ENCODE data around the gene NUDT16L1. TPM values are rescaled to one million over a fixed set of nuclear protein-coding genes. Genes with fewer than 3 reads are reported as not detected.
A peak's percentile ranks its signal among the peaks of the same experiment; 100 is the strongest.
"Not testable (repeated sequence)": the region's sequence is repeated elsewhere in the genome, so short reads cannot be mapped to it uniquely, and the experiment has no call there.

NUDT16L1 gene
- total RNA-seq, result 32.9 and 36.5 TPM in 2 replicates

DNA sequence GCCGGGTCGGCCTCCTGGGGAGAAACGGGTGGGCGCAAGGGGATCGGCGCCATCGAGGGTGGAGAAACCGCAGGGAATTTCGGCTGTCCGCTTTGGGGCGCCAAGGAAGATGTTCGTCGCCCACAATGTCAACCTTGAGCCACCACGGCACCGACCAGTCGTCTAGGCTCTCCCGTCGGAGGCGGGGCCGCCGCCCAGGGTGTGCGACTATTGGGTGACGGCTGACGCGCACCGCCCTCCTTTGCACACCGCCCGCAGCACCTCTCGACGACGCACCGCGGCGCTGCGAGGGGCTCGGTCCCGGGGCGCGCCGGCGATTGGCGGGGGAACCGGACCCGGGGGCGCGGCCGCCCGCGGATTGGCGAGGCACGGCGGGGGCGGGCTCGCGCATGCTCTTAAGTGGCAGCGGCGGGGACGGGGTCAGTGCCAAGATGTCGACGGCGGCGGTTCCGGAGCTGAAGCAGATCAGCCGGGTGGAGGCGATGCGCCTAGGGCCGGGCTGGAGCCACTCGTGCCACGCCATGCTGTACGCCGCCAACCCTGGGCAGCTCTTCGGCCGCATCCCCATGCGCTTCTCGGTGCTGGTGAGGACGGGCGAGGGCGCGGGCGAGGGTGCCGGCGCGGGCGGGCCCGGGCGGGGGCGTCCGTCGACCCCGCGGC, at the start of gene NUDT16L1:
Gene NUDT16L1, plus strand, starts transcription at position 267 of the 660 bp plus-strand sequence. Its CDS starts 165 bp downstream, at position 432.
- DNase-seq (ENCODE audit: extremely low read depth, low read depth, low spot score), result peak; percentile 12

- DNase-seq (ENCODE audit: extremely low read depth, low read depth, low spot score), result no peak
Observed at GRCh38 chr16:4646773-4647643, 46.4 kb upstream of the NUDT16L1 start.

- no peak for DNase-seq (ENCODE audit: extremely low read depth, low read depth, low spot score)
Observed at GRCh38 chr16:4647644-4647980, 45.8 kb upstream of the NUDT16L1 start.

- no peak for DNase-seq (ENCODE audit: extremely low read depth, low read depth, low spot score)
Observed at GRCh38 chr16:4648917-4649316, 44.4 kb upstream of the NUDT16L1 start.

DNA sequence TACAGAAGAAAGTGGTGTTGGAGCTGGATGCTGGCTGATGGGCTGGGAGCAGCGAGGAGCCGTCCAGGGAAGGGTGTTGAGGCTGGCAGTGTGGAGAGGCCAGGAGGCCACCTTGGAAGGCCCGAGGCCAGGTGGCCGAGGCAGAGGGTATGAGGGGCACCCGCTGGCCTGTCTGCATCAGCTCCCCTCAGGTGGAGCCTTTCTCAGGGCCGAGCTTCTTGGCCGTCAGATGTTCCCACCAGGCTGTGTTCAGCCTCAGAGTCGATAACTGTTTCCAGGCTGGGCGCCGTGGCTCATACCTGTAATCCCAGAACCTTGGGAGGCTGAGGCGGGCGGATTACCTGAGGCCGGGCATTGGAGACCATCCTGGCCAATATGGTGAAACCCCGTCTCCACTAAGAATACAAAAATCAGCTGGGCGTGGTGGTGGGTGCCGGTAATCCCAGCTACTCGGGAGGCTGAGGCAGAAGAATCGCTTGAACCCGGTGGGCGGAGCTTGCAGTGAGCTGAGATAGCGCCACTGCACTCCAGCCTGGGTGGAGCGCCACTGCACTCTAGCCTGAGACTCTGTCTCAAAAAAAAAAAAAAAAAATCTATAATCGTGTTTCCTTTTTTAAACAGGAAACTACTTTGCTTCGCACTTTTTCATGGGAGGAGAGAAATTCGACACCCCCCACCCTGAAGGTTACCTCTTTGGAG, 43.5 kb upstream of the NUDT16L1 start:
- no peak for DNase-seq (ENCODE audit: extremely low read depth, low read depth, low spot score)

DNA sequence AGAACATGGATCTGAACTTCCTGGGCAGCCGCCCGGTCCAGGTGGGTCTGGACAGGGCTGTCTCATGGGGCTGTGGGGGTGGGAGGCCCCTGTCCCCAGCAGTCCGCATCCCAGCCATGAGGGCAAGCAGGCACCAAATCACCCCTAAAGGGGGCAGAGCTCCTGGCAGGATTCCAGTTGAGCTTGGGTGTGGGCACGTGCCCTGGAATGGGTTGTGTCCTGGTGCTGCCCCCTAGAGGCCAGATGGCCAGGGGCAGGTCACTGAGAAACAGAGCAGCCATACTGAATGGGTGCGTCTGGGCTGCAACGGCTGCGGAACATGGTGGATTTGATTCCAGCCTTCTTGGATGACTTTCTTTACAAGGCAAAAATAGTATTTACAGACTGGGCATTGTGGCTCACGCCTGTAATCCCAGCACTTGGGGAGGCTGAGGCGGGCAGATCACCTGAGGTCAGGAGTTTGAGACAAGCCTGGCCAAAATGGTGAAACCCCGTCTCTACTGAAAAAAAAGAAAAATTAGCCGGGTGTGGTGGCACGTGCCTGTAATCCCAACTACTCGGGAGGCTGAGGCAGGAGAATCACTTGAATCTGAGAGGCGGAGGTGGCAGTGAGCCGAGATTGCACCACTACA, 42.8 kb upstream of the NUDT16L1 start:
- not testable (repeated sequence) for DNase-seq (ENCODE audit: extremely low read depth, low read depth, low spot score)

DNA sequence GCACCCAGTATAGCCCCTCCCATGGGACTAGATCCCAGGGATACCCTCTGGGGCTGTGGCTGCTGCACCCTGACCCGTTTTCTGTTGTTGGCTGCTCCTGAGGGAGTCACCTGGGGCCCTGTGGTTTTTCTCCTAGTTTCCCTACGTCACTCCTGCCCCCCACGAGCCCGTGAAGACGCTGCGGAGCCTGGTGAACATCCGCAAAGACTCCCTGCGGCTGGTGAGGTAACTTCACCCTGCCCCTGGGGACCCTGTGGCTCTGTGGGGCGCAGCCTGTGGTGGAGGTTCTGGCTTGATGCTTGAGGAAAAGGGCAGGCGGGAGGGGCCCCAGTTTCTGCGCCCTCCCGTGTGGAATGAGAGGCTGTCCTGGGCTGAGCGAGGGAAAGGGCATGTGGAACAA, 41.5 kb upstream of the NUDT16L1 start:
- no peak for DNase-seq (ENCODE audit: extremely low read depth, low read depth, low spot score)

GRCh38 chr16:4652561-4652960, 40.8 kb upstream of the NUDT16L1 start:
- no peak for DNase-seq (ENCODE audit: extremely low read depth, low read depth, low spot score)

DNA sequence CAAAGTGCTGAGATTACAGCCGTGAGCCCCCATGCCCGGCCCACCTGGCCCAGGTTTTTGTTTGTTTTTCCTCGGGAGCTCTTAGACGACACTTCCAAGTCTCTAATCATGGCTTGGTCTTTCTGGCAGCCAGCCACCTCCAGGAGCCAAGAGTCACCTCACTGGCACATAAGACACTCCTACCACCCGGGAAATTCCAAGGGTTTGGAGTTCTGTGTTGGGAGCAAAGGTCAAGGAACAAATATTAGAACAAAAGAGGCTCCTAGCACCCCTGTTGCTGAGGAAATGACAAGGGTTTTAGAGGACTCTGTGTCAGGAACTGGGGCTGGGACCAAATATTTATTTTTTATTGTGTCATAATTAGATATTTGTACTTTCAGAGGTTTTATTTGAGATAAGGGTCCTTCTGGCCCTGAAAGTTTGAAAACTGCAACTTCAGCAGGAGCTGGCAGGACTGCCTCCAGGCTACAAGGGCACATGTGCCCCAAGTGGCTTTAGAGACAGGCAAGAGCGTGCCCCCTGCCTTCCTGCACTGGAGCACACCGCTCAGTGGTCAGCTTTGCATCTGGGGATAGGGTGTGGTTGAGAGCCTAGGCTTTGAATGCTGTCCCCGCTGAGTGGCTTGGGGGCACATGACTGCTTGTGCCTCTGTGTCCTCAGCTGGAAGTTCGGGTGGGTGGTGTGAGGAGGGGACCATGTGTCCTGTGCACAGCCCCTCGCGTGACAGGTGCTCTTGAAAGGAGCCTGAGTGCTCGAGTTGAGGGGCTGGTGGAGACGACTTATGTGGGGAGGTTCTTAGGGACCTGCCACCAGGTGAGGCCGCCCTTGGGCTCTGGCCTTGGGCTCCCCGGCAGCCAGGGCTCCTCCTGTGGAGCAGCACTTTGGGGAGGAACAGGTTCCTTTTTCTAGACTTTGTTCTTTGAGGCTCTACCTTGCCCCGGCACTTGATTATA, 39.1 kb upstream of the NUDT16L1 start:
- DNase-seq (ENCODE audit: extremely low read depth, low read depth, low spot score), result no peak

- no peak for DNase-seq (ENCODE audit: extremely low read depth, low read depth, low spot score)
Observed at GRCh38 chr16:4654964-4655590, 38.3 kb upstream of the NUDT16L1 start.

DNA sequence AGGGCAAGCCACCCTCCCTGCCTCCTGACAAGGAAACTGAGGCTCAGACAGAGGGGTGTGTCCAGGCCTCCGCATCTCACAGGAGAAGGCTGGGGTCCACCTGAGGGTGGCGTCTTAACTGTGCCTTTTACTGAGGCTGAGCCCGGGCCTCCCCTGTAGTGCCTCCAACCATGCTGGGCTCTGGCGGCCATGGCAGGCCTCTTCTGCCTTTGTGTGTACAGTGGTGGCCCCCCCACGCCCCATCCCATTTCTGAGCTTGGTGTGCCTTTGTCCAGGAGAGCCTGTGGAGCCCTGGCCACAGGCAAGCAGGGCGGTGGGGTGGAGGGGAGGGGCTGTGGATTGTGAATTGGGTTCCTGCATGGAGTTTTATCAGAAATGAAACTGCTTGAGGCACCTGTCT, 37.6 kb upstream of the NUDT16L1 start:
- no peak for DNase-seq (ENCODE audit: extremely low read depth, low read depth, low spot score)

DNA sequence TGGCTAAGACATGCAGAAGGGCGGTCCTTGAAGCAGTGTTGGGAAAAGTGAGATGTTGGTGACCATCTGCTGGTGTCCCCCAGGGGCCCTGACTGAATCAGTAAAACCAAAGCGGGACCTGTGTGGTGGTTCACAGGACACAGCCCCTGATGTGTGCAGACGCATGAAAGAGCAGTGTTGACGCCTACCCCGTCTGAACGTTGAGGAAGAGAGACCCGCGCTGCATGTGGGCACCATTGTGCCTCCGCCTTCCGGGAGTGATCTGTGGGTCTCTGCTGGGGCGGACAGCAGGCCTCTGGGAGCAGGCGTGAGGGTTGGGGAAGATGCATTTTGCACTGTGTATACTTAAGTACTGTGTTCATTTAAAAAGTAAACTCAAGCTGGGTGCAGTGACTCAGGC, 37.1 kb upstream of the NUDT16L1 start:
- no peak for DNase-seq (ENCODE audit: extremely low read depth, low read depth, low spot score)

GRCh38 chr16:4656695-4657686, 36.4 kb upstream of the NUDT16L1 start:
- no peak for DNase-seq (ENCODE audit: extremely low read depth, low read depth, low spot score)

DNA sequence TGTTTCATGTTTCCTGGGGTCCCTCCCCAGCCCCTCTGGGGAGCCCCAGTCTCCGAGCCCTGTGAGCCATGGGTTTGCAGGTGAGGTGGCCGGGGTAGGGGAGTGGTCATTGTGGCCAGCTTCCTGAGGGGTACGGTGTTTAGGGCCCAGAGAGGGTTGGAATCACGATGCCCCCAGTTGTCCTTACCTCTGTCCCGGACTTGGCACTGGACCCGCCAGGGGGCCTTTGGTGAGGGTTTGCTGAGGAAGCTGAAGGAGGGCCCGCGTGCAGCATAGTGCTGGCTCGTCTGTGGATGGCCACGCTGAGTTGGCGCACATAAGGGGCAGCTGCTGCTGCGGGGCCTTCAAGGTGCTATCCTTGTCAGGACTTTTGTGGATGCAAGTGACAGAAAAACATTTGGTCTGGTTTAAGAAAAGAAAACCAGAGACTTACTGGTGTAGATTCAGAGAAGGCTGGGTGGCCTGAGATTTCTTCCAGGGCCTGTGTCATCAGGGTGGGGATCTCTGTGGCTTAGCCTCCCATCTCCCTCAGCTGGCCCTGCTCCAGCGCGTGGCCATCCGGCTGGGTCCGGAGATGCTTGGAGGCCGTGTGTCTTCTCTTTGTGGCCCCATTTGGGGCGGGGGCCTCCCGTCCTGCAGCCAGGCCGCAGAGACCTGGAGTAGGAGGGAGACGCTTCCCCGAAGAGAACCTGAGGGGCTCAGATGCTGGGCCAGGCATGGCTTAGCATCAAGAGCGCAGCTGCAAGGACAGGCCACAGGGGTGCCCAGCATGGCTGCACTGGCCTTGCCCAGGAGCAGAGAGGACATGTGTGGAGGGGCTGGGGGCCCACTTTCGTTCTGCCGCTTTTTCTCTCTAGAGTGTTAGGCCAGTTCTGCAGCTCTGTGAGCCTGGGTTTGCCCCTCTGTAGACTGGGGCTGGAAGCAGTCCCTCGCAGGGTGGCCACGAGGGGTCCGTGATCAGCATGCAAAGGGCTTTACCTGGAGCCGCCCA, 33.7 kb upstream of the NUDT16L1 start:
- DNase-seq (ENCODE audit: extremely low read depth, low read depth, low spot score), result no peak

DNA sequence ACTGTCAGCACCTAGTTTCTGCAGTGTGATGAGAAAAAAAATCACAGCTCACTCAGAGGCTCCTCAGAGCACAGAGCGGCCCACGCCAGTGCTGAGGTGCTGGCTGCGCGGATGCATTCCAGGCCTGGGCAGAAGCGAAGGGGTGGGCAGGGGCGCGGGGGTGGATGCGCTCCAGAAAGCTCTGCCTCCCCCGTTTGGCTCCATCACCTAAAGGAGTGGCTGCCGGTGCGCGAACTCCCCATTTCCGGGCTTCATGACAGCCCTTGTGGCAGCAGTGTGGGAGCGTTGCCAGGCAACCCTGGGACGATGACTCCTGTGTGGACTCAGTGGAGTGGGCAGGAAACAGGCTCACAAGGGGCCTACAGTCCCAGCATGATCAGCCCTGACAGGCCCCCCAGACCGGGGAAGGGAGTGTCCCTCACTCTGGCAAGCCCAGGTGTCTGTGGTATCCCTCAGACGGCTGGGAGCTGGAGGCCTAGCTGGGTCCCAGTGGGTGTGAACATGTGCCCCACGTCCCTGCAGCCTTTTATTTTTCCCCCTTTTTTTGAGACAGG, 32.8 kb upstream of the NUDT16L1 start:
- DNase-seq (ENCODE audit: extremely low read depth, low read depth, low spot score), result no peak

DNA sequence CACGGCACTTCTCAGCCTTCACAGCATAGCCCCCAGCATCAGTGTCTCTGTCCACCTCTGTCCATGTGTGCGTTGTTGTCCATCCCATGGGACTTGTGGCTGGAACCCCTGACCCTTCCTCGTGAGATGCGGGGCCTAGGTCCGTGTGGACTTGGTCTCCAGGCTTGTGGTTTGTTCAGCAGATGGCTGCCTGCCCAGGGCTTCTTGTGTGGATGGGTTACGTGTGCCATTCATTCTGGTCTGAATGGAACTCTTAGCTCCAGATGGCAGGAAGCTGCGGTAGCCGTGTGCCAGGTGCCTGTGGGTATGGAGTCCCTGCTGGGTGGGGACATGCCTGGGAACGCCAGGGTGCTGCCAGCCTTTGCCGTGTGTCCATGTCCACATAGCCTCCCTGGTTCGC, 31.7 kb upstream of the NUDT16L1 start:
- DNase-seq (ENCODE audit: extremely low read depth, low read depth, low spot score), result no peak

DNA sequence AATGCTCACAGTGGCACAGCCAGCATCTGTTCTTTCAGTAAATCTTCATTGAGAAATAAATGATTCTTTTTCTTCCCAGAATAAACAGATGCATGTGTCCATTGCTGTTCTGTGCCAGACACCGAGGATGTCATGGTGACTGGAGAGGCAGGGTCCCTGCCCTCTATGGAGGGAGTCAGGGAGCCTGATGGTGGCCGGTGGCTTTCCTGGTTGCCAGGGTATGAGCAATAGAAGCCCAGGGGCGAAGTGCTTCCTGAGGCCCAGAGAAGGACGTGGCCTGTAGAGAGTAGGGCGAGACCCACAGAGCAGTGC, 29.9 kb upstream of the NUDT16L1 start:
- no peak for DNase-seq (ENCODE audit: extremely low read depth, low read depth, low spot score)

All from glomerular endothelial cell (primary cell).